HG03196 (cell line): Measurements from ENCODE around the gene CLDN12.
"Not testable (repeated sequence)": the region's sequence is repeated elsewhere in the genome, so short reads cannot be mapped to it uniquely, and the experiment has no call there.

Experiments
- ATAC-seq: cut with Tn5 transposase; IDR thresholded peaks from one replicate; pipeline ENCODE4 v1.9.1; 2021; ENCODE audit not compliant: unreplicated experiment

The CLDN12 gene

GRCh38 chr7:90432752-90433151 is 29.5 kb downstream of the CLDN12 start:
- ATAC-seq = no peak

- ATAC-seq = no peak
These were observed 30.0 kb downstream of the CLDN12 start for GRCh38 chr7:90433221-90433620.

- ATAC-seq = no peak
These were observed 42.4 kb downstream of the CLDN12 start for GRCh38 chr7:90445633-90446032.

GRCh38 chr7:90446137-90446899 is 43.1 kb downstream of the CLDN12 start:
- ATAC-seq = no peak

GRCh38 chr7:90453259-90453891 is 50.1 kb downstream of the CLDN12 start:
- ATAC-seq = no peak

- ATAC-seq = no peak
These were observed 50.7 kb downstream of the CLDN12 start for GRCh38 chr7:90453931-90454330.

GRCh38 chr7:90455163-90456030 is 52.1 kb downstream of the CLDN12 start:
- ATAC-seq = peak; percentile 79

GRCh38 chr7:90458104-90458503 is 54.8 kb downstream of the CLDN12 start:
- no peak for ATAC-seq

- ATAC-seq = no peak
These were observed 56.6 kb downstream of the CLDN12 start for GRCh38 chr7:90459888-90460287.

- ATAC-seq = no peak
These were observed 58.0 kb downstream of the CLDN12 start for GRCh38 chr7:90461219-90461618.

- not testable (repeated sequence) for ATAC-seq
These were observed 59.9 kb downstream of the CLDN12 start for GRCh38 chr7:90463151-90463628.
